ENCODE results near the gene CPS1. TPM values are rescaled to one million over a fixed set of nuclear protein-coding genes. Genes with fewer than 3 reads are reported as not detected.

The CPS1 gene
- total and polyA plus RNA-seq, 2 experiments from 2014 or later = 5.5 to 11.0 TPM

DNA sequence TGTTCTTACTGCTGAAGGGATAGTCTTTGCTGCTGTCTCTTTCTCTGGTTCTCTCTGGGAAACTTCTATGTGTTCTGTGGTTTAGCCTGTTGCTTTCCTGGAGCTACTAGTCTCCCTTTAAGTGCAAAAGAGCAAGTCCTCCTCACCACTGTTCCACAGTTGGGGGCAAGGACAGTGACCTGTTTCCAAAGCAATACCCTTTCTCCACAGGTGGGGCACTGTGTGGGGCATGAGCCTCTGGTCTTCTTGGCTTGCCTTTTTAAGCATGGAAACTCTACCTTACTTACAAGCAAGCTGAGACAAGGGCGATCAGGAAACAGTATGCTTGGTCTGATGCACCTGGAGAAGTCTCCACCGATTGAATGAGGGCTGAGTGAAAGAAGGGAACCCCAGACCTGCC, 156.7 kb downstream of the CPS1 start:
- Mint-ChIP-seq H3K9me3 (no peaks in the 10 kb centered on the region), H3K27me3 (ENCODE audit: insufficient read depth, low read depth, poor library complexity) (peaks cover 3% of the 10 kb centered on the region), H3K27ac (no peak overlapping the region), H3K4me1 (peaks cover 23% of the 10 kb centered on the region), H3K4me3 (no peak overlapping the region), H3K36me3 (ENCODE audit: low read depth) (no peaks in the 10 kb centered on the region)
- H3K4me3 ChIP-seq = no peak overlapping the region
- no peaks in the 10 kb centered on the region for H3K79me2 ChIP-seq (replicated peaks; ENCODE audit: insufficient read depth)
- no peaks in the 10 kb centered on the region for H3F3A ChIP-seq (replicated peaks; ENCODE audit: low read depth)
- peaks cover 22% of the 10 kb centered on the region for H3K4me1 ChIP-seq (ENCODE audit: insufficient read depth)
- no peak overlapping the region for H3K27ac ChIP-seq (ENCODE audit: low read depth)
- H3K9me2 ChIP-seq (ENCODE audit: insufficient read depth) = no peaks in the 10 kb centered on the region
- no peak for DNase-seq (ENCODE audit: low spot score)
- no peak for ATAC-seq
- H2AFZ ChIP-seq = peak overlapping the region; percentile 70
- H3K36me3 ChIP-seq (ENCODE audit: insufficient read depth) = no peaks in the 10 kb centered on the region
- no peak overlapping the region for H3K4me2 ChIP-seq
- no peaks in the 10 kb centered on the region for H3K27me3 ChIP-seq (ENCODE audit: insufficient read depth)
- H4K20me1 ChIP-seq (replicated peaks; ENCODE audit: insufficient read depth) = no peaks in the 10 kb centered on the region
- TF ChIP-seq, protein P1, sequence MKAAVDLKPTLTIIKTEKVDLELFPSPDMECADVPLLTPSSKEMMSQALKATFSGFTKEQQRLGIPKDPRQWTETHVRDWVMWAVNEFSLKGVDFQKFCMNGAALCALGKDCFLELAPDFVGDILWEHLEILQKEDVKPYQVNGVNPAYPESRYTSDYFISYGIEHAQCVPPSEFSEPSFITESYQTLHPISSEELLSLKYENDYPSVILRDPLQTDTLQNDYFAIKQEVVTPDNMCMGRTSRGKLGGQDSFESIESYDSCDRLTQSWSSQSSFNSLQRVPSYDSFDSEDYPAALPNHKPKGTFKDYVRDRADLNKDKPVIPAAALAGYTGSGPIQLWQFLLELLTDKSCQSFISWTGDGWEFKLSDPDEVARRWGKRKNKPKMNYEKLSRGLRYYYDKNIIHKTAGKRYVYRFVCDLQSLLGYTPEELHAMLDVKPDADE (IDR thresholded peaks at IDR 0.05) = no peak
- TF ChIP-seq JUNB (IDR thresholded peaks at IDR 0.05; ENCODE audit: unreplicated experiment) (no peak), EZH2phosphoT487 (IDR thresholded peaks at IDR 0.05; ENCODE audit: unreplicated experiment) (no peak), EZH2 (IDR thresholded peaks at IDR 0.05; ENCODE audit: low read depth, unreplicated experiment) (no peak), NANOG (IDR thresholded peaks at IDR 0.05; ENCODE audit: borderline replicate concordance) (no peak), STAT1 (IDR thresholded peaks at IDR 0.05; ENCODE audit: unreplicated experiment) (no peak), POLR2AphosphoS5 (IDR thresholded peaks at IDR 0.05; ENCODE audit: low read depth) (no peak), ZNF331 (CRISPR knock-in tag; IDR thresholded peaks at IDR 0.05; ENCODE audit: low read depth) (no peak)
- TF ChIP-seq, protein P2, sequence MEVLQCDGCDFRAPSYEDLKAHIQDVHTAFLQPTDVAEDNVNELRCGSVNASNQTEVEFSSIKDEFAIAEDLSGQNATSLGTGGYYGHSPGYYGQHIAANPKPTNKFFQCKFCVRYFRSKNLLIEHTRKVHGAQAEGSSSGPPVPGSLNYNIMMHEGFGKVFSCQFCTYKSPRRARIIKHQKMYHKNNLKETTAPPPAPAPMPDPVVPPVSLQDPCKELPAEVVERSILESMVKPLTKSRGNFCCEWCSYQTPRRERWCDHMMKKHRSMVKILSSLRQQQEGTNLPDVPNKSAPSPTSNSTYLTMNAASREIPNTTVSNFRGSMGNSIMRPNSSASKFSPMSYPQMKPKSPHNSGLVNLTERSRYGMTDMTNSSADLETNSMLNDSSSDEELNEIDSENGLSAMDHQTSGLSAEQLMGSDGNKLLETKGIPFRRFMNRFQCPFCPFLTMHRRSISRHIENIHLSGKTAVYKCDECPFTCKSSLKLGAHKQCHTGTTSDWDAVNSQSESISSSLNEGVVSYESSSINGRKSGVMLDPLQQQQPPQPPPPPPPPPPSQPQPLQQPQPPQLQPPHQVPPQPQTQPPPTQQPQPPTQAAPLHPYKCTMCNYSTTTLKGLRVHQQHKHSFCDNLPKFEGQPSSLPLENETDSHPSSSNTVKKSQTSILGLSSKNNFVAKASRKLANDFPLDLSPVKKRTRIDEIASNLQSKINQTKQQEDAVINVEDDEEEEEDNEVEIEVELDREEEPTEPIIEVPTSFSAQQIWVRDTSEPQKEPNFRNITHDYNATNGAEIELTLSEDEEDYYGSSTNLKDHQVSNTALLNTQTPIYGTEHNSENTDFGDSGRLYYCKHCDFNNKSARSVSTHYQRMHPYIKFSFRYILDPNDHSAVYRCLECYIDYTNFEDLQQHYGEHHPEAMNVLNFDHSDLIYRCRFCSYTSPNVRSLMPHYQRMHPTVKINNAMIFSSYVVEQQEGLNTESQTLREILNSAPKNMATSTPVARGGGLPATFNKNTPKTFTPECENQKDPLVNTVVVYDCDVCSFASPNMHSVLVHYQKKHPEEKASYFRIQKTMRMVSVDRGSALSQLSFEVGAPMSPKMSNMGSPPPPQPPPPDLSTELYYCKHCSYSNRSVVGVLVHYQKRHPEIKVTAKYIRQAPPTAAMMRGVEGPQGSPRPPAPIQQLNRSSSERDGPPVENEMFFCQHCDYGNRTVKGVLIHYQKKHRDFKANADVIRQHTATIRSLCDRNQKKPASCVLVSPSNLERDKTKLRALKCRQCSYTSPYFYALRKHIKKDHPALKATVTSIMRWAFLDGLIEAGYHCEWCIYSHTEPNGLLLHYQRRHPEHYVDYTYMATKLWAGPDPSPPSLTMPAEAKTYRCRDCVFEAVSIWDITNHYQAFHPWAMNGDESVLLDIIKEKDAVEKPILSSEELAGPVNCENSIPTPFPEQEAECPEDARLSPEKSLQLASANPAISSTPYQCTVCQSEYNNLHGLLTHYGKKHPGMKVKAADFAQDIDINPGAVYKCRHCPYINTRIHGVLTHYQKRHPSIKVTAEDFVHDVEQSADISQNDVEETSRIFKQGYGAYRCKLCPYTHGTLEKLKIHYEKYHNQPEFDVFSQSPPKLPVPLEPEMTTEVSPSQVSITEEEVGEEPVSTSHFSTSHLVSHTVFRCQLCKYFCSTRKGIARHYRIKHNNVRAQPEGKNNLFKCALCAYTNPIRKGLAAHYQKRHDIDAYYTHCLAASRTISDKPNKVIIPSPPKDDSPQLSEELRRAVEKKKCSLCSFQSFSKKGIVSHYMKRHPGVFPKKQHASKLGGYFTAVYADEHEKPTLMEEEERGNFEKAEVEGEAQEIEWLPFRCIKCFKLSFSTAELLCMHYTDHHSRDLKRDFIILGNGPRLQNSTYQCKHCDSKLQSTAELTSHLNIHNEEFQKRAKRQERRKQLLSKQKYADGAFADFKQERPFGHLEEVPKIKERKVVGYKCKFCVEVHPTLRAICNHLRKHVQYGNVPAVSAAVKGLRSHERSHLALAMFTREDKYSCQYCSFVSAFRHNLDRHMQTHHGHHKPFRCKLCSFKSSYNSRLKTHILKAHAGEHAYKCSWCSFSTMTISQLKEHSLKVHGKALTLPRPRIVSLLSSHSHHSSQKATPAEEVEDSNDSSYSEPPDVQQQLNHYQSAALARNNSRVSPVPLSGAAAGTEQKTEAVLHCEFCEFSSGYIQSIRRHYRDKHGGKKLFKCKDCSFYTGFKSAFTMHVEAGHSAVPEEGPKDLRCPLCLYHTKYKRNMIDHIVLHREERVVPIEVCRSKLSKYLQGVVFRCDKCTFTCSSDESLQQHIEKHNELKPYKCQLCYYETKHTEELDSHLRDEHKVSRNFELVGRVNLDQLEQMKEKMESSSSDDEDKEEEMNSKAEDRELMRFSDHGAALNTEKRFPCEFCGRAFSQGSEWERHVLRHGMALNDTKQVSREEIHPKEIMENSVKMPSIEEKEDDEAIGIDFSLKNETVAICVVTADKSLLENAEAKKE (CRISPR knock-in tag; IDR thresholded peaks at IDR 0.05) = no peak
- TF ChIP-seq, protein P3, sequence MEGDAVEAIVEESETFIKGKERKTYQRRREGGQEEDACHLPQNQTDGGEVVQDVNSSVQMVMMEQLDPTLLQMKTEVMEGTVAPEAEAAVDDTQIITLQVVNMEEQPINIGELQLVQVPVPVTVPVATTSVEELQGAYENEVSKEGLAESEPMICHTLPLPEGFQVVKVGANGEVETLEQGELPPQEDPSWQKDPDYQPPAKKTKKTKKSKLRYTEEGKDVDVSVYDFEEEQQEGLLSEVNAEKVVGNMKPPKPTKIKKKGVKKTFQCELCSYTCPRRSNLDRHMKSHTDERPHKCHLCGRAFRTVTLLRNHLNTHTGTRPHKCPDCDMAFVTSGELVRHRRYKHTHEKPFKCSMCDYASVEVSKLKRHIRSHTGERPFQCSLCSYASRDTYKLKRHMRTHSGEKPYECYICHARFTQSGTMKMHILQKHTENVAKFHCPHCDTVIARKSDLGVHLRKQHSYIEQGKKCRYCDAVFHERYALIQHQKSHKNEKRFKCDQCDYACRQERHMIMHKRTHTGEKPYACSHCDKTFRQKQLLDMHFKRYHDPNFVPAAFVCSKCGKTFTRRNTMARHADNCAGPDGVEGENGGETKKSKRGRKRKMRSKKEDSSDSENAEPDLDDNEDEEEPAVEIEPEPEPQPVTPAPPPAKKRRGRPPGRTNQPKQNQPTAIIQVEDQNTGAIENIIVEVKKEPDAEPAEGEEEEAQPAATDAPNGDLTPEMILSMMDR (conservative IDR thresholded peaks at IDR 0.05; ENCODE audit: low read depth in 2 of 2) = no peak
- TF ChIP-seq, protein P4, sequence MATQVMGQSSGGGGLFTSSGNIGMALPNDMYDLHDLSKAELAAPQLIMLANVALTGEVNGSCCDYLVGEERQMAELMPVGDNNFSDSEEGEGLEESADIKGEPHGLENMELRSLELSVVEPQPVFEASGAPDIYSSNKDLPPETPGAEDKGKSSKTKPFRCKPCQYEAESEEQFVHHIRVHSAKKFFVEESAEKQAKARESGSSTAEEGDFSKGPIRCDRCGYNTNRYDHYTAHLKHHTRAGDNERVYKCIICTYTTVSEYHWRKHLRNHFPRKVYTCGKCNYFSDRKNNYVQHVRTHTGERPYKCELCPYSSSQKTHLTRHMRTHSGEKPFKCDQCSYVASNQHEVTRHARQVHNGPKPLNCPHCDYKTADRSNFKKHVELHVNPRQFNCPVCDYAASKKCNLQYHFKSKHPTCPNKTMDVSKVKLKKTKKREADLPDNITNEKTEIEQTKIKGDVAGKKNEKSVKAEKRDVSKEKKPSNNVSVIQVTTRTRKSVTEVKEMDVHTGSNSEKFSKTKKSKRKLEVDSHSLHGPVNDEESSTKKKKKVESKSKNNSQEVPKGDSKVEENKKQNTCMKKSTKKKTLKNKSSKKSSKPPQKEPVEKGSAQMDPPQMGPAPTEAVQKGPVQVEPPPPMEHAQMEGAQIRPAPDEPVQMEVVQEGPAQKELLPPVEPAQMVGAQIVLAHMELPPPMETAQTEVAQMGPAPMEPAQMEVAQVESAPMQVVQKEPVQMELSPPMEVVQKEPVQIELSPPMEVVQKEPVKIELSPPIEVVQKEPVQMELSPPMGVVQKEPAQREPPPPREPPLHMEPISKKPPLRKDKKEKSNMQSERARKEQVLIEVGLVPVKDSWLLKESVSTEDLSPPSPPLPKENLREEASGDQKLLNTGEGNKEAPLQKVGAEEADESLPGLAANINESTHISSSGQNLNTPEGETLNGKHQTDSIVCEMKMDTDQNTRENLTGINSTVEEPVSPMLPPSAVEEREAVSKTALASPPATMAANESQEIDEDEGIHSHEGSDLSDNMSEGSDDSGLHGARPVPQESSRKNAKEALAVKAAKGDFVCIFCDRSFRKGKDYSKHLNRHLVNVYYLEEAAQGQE (IDR thresholded peaks at IDR 0.05; ENCODE audit: unreplicated experiment) = no peak
